ENCODE measurements around the gene SSRP1. TPM values are rescaled to one million over a fixed set of nuclear protein-coding genes. Genes with fewer than 3 reads are reported as not detected.

The SSRP1 gene
- total and polyA plus RNA-seq, 2 of the 13 experiments (the other 11 are each of a cell fraction or from before 2014, with no cell fraction given): 93.6 to 129 TPM

- CTCF ChIA-PET (ENCODE audit: low intra/inter-chr PET ratio, low total read pairs): no interaction called here
- Histone ChIP-seq H3K4me3 (replicated peaks in 1 of 3; ENCODE audit: insufficient read depth in 1 of 3, low read depth in 2 of 3, low read length in 3 of 3) (no peak overlapping the region), H2AFZ (ENCODE audit: low read length) (no peak overlapping the region), H3K9me3 (ENCODE audit: low read length) (no peaks in the 10 kb centered on the region), H3K4me2 (ENCODE audit: low read depth, low read length) (no peak overlapping the region), H3K79me2 (ENCODE audit: insufficient read depth, low read length) (no peaks in the 10 kb centered on the region), H3K27me3 (ENCODE audit: control insufficient read depth in 1 of 2, insufficient read depth in 2 of 2, low read length in 2 of 2) (peaks cover 0 to 8% of the 10 kb centered on the region in 2 experiments; a peak in 2 of 5 replicates), H3K4me1 (ENCODE audit: insufficient read depth, low read length) (peaks cover 15% of the 10 kb centered on the region), H4K20me1 (ENCODE audit: insufficient read depth, low read length) (no peaks in the 10 kb centered on the region), H3K27ac (ENCODE audit: extremely low read length, insufficient read depth, low read length) (no peak overlapping the region), H3K9ac (ENCODE audit: insufficient read depth, low read depth, low read length) (no peak overlapping the region), H3K36me3 (replicated peaks in 1 of 2; ENCODE audit: control insufficient read depth in 1 of 2, insufficient read depth in 2 of 2, low read length in 2 of 2) (no peaks in the 10 kb centered on the region)
- intact Hi-C loops (cut with micrococcal nuclease; ENCODE audit: unreplicated experiment): no loop called here
- ATAC-seq (no peak), FAIRE-seq (no peak), DNase-seq (ENCODE audit: low spot score) (no peak)
- WGBS (ENCODE audit: low lambda C conversion rate): 62% methylated on average over 8 of the region's 9 CpGs
- in situ Hi-C loops (cut with HindIII; ENCODE audit: extremely low pct_ligation_motif_present, low pct_unique_long_range_greater_than_20kb): loop anchor here (10.0 kb wide), 1 partner anchor 514 kb away; no protein-coding TSS in a partner anchor
- POLR2A ChIA-PET: no interaction called here
- BruUV-seq (replicated peaks): no TSS peak
- peak; percentile 67 for TF ChIP-seq ZNF629 (CRISPR knock-in tag; conservative IDR thresholded peaks at IDR 0.05)
- no peak for TF ChIP-seq MTA1 (CRISPR knock-in tag; IDR thresholded peaks at IDR 0.05; ENCODE audit: borderline replicate concordance)
These were observed 22.9 kb upstream of the SSRP1 start for GRCh38 chr11:57358543-57358961.

- H3K27ac ChIP-seq (ENCODE audit: extremely low read length, insufficient read depth, low read length): no peak overlapping the region
- no peak overlapping the region for H3K9ac ChIP-seq (ENCODE audit: insufficient read depth, low read depth, low read length)
- H3K27me3 ChIP-seq (ENCODE audit: control insufficient read depth in 1 of 2, insufficient read depth in 2 of 2, low read length in 2 of 2): peaks cover 0 to 8% of the 10 kb centered on the region in 2 experiments; a peak in 2 of 5 replicates
- ATAC-seq: no peak
- ChIA-PET POLR2A (no interaction called here), CTCF (ENCODE audit: low intra/inter-chr PET ratio, low total read pairs) (no interaction called here)
- no peaks in the 10 kb centered on the region for H3K36me3 ChIP-seq (replicated peaks in 1 of 2; ENCODE audit: control insufficient read depth in 1 of 2, insufficient read depth in 2 of 2, low read length in 2 of 2)
- no peaks in the 10 kb centered on the region for H3K79me2 ChIP-seq (ENCODE audit: insufficient read depth, low read length)
- in situ Hi-C loops (cut with HindIII; ENCODE audit: extremely low pct_ligation_motif_present, low pct_unique_long_range_greater_than_20kb): loop anchor here (10.0 kb wide), 1 partner anchor 513 kb away; no protein-coding TSS in a partner anchor
- DNase-seq (ENCODE audit: low spot score): no peak
- no peak for FAIRE-seq
- no peak overlapping the region for H3K4me3 ChIP-seq (replicated peaks in 1 of 3; ENCODE audit: insufficient read depth in 1 of 3, low read depth in 2 of 3, low read length in 3 of 3)
- no peaks in the 10 kb centered on the region for H3K9me3 ChIP-seq (ENCODE audit: low read length)
- no peak overlapping the region for H3K4me2 ChIP-seq (ENCODE audit: low read depth, low read length)
- WGBS (ENCODE audit: low lambda C conversion rate): 46% methylated on average over 6 of the region's 6 CpGs
- H3K4me1 ChIP-seq (ENCODE audit: insufficient read depth, low read length): peaks cover 15% of the 10 kb centered on the region
- no peak overlapping the region for H2AFZ ChIP-seq (ENCODE audit: low read length)
- intact Hi-C loops (cut with micrococcal nuclease; ENCODE audit: unreplicated experiment): no loop called here
- H4K20me1 ChIP-seq (ENCODE audit: insufficient read depth, low read length): no peaks in the 10 kb centered on the region
- no TSS peak for BruUV-seq (replicated peaks)
- no peak for TF ChIP-seq ATF5 (CRISPR knock-in tag; IDR thresholded peaks at IDR 0.05; ENCODE audit: low read depth)
- no peak for TF ChIP-seq MIER2 (CRISPR knock-in tag; IDR thresholded peaks at IDR 0.05)
- TF ChIP-seq, protein P1, sequence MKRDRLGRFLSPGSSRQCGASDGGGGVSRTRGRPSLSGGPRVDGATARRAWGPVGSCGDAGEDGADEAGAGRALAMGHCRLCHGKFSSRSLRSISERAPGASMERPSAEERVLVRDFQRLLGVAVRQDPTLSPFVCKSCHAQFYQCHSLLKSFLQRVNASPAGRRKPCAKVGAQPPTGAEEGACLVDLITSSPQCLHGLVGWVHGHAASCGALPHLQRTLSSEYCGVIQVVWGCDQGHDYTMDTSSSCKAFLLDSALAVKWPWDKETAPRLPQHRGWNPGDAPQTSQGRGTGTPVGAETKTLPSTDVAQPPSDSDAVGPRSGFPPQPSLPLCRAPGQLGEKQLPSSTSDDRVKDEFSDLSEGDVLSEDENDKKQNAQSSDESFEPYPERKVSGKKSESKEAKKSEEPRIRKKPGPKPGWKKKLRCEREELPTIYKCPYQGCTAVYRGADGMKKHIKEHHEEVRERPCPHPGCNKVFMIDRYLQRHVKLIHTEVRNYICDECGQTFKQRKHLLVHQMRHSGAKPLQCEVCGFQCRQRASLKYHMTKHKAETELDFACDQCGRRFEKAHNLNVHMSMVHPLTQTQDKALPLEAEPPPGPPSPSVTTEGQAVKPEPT (CRISPR knock-in tag; IDR thresholded peaks at IDR 0.05; ENCODE audit: low read depth): no peak
- TF ChIP-seq ZNF274 (CRISPR knock-in tag; IDR thresholded peaks at IDR 0.05): no peak
- TF ChIP-seq, protein P2, sequence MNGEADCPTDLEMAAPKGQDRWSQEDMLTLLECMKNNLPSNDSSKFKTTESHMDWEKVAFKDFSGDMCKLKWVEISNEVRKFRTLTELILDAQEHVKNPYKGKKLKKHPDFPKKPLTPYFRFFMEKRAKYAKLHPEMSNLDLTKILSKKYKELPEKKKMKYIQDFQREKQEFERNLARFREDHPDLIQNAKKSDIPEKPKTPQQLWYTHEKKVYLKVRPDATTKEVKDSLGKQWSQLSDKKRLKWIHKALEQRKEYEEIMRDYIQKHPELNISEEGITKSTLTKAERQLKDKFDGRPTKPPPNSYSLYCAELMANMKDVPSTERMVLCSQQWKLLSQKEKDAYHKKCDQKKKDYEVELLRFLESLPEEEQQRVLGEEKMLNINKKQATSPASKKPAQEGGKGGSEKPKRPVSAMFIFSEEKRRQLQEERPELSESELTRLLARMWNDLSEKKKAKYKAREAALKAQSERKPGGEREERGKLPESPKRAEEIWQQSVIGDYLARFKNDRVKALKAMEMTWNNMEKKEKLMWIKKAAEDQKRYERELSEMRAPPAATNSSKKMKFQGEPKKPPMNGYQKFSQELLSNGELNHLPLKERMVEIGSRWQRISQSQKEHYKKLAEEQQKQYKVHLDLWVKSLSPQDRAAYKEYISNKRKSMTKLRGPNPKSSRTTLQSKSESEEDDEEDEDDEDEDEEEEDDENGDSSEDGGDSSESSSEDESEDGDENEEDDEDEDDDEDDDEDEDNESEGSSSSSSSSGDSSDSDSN (CRISPR knock-in tag; IDR thresholded peaks at IDR 0.05): no peak
- no peak for TF ChIP-seq HMG20A (CRISPR knock-in tag; IDR thresholded peaks at IDR 0.05; ENCODE audit: borderline replicate concordance)
- no peak for TF ChIP-seq NR2F2 (IDR thresholded peaks at IDR 0.05; ENCODE audit: borderline replicate concordance, low read depth)
- no peak for TF ChIP-seq KDM5A (IDR thresholded peaks at IDR 0.05; ENCODE audit: borderline replicate concordance, low read length)
- no peak for TF ChIP-seq BCL6 (CRISPR knock-in tag; IDR thresholded peaks at IDR 0.05)
- TF ChIP-seq ZNF251 (CRISPR knock-in tag; IDR thresholded peaks at IDR 0.05): no peak
- TF ChIP-seq ZNF563 (CRISPR knock-in tag; IDR thresholded peaks at IDR 0.05): no peak
These were observed 22.2 kb upstream of the SSRP1 start for GRCh38 chr11:57357856-57358255.

Measured in HepG2 (cell line).